ENCODE data around the gene EIF2D.

The EIF2D gene

DNA sequence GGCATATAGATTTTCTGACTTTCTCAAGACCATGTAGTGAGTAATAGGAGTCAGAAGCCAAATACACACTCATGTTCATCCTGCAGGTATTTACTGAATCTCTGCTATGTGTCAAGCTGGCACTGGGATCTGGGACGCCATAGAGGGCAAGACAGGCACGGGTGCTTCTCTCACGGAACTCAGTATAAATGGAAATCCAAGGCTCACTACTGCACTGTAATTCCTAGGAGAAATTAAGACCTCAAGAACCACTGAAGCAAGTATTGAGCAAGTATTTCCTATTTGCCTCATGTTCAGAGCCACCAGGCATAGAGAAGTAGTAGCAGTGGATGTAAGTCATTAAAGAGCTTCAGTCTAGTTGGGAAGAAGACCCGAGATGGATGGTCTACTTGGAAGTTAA lies 38.9 kb downstream of the EIF2D start:
- peaks cover 68% of the 10 kb centered on the region for H3K4me1 ChIP-seq (ENCODE audit: low read depth, poor library complexity, severe bottlenecking)
- H3K9ac ChIP-seq: no peak overlapping the region
- H4K20me1 ChIP-seq (ENCODE audit: insufficient read depth): peaks cover 48% of the 10 kb centered on the region
- no peak overlapping the region for H2AFZ ChIP-seq (ENCODE audit: low read depth)
- peaks cover 100% of the 10 kb centered on the region for H3K79me2 ChIP-seq (ENCODE audit: insufficient read depth, low read depth)
- no peaks in the 10 kb centered on the region for H3K27me3 ChIP-seq (ENCODE audit: insufficient read depth, low read depth)
- H3K4me2 ChIP-seq: no peak overlapping the region
- peaks cover 3% of the 10 kb centered on the region; the same call in 1 of the 2 replicates for H3K36me3 ChIP-seq (ENCODE audit: insufficient read depth)
- H3K27ac ChIP-seq: no peak overlapping the region
- no peak overlapping the region for H3K4me3 ChIP-seq (IDR thresholded peaks at IDR 0.05; ENCODE audit: insufficient read depth, low read depth, low read length)
- TF ChIP-seq, protein P1, sequence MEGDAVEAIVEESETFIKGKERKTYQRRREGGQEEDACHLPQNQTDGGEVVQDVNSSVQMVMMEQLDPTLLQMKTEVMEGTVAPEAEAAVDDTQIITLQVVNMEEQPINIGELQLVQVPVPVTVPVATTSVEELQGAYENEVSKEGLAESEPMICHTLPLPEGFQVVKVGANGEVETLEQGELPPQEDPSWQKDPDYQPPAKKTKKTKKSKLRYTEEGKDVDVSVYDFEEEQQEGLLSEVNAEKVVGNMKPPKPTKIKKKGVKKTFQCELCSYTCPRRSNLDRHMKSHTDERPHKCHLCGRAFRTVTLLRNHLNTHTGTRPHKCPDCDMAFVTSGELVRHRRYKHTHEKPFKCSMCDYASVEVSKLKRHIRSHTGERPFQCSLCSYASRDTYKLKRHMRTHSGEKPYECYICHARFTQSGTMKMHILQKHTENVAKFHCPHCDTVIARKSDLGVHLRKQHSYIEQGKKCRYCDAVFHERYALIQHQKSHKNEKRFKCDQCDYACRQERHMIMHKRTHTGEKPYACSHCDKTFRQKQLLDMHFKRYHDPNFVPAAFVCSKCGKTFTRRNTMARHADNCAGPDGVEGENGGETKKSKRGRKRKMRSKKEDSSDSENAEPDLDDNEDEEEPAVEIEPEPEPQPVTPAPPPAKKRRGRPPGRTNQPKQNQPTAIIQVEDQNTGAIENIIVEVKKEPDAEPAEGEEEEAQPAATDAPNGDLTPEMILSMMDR (conservative IDR thresholded peaks at IDR 0.05; ENCODE audit: low read depth, low read length): no peak

DNA sequence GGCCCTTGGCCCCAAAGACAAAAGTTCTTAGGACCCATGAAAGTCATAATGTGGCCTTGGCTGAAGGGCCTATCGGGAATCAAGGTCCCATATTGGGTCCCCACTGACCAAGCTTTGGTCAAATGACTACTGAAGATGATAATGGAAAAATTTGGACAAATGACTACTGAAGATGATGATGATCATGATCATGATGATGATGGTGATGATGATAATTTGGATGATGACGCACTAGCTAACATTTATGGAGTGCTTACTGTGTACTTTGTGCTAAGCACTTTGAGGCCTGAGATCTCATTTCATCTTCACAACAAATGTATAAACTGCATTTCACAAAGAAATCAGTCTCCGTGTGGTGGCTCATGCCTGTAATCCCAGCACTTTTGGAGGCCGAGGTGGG lies 39.4 kb downstream of the EIF2D start:
- peaks cover 100% of the 10 kb centered on the region for H3K79me2 ChIP-seq (ENCODE audit: insufficient read depth, low read depth)
- H3K9ac ChIP-seq: no peak overlapping the region

DNA sequence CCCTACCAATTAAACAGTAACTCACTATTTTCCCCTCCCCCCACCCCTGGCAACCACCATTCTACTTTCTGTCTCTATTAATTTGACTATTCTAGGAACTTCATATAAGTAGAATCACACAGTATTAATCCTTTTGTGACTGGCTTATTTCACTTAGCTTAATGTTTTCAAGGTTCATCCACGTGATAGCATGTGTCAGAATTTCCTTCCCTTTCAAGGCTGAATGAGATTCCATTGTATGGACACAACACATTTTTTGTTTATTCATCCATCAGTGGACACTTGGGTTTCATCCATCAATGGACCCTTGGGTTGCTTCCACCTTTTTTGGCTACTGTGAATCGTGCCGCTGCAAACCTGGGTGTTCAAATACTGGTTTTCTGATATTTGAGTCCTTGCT lies 41.7 kb downstream of the EIF2D start:
- Histone ChIP-seq H3K36me3 (ENCODE audit: insufficient read depth) (peaks cover 3% of the 10 kb centered on the region; the same call in 1 of the 2 replicates), H2AFZ (ENCODE audit: low read depth) (no peak overlapping the region), H3K4me1 (ENCODE audit: low read depth, poor library complexity, severe bottlenecking) (peaks cover 76% of the 10 kb centered on the region), H3K79me2 (ENCODE audit: insufficient read depth, low read depth) (peaks cover 100% of the 10 kb centered on the region), H3K27me3 (ENCODE audit: insufficient read depth, low read depth) (no peaks in the 10 kb centered on the region), H3K4me3 (IDR thresholded peaks at IDR 0.05; ENCODE audit: insufficient read depth, low read depth, low read length) (no peak overlapping the region), H3K9ac (no peak overlapping the region), H3K27ac (no peak overlapping the region), H3K4me2 (no peak overlapping the region), H4K20me1 (ENCODE audit: insufficient read depth) (peaks cover 41% of the 10 kb centered on the region)
- TF ChIP-seq, protein P1 (conservative IDR thresholded peaks at IDR 0.05; ENCODE audit: low read depth, low read length): no peak

More for the DNA sequence above, 39.4 kb downstream of the EIF2D start:
- Histone ChIP-seq H3K4me3 (IDR thresholded peaks at IDR 0.05; ENCODE audit: insufficient read depth, low read depth, low read length) (no peak overlapping the region), H3K27me3 (ENCODE audit: insufficient read depth, low read depth) (no peaks in the 10 kb centered on the region), H3K27ac (no peak overlapping the region), H2AFZ (ENCODE audit: low read depth) (no peak overlapping the region), H3K4me2 (no peak overlapping the region), H4K20me1 (ENCODE audit: insufficient read depth) (peaks cover 48% of the 10 kb centered on the region), H3K4me1 (ENCODE audit: low read depth, poor library complexity, severe bottlenecking) (peaks cover 73% of the 10 kb centered on the region), H3K36me3 (ENCODE audit: insufficient read depth) (peaks cover 3% of the 10 kb centered on the region; the same call in 1 of the 2 replicates)
- TF ChIP-seq, protein P1 (conservative IDR thresholded peaks at IDR 0.05; ENCODE audit: low read depth, low read length): no peak

DNA sequence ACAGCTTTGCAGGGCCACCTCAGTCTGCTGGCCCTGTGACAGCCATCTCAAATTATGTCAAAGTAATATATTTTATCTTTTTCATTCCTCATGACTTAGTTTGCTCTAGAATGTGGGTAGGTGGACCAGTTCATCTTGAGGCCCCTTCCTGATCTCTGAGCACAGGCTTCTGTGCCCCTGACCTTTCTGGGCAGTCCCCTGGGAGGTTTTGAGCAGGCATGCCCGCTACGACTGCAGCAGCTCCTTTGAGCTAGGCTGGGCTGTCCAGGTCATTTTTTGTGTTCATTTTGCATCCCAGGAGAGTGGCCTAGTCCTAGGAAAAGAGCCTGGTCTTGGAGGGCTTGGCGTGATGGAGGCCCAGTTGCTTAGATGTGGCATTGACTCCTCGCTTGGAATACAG lies 42.7 kb downstream of the EIF2D start:
- peaks cover 3% of the 10 kb centered on the region; the same call in 1 of the 2 replicates for H3K36me3 ChIP-seq (ENCODE audit: insufficient read depth)
- peaks cover 76% of the 10 kb centered on the region for H3K4me1 ChIP-seq (ENCODE audit: low read depth, poor library complexity, severe bottlenecking)
- peaks cover 100% of the 10 kb centered on the region for H3K79me2 ChIP-seq (ENCODE audit: insufficient read depth, low read depth)
- no peak overlapping the region for H3K4me2 ChIP-seq
- H3K27me3 ChIP-seq (ENCODE audit: insufficient read depth, low read depth): no peaks in the 10 kb centered on the region
- H2AFZ ChIP-seq (ENCODE audit: low read depth): no peak overlapping the region
- TF ChIP-seq, protein P1 (conservative IDR thresholded peaks at IDR 0.05; ENCODE audit: low read depth, low read length): no peak
- H3K9ac ChIP-seq: no peak overlapping the region
- H3K27ac ChIP-seq: no peak overlapping the region
- no peak overlapping the region for H3K4me3 ChIP-seq (IDR thresholded peaks at IDR 0.05; ENCODE audit: insufficient read depth, low read depth, low read length)
- H4K20me1 ChIP-seq (ENCODE audit: insufficient read depth): peaks cover 31% of the 10 kb centered on the region
